ENCODE data around the gene ADISSP.

The ADISSP gene

GRCh38 chr20:3800256-3800877 is 32.8 kb upstream of the ADISSP start:
- TF ChIP-seq SIN3A (IDR thresholded peaks at IDR 0.05; ENCODE audit: borderline replicate concordance, insufficient read depth, low read length) (no peak), TAF1 (IDR thresholded peaks at IDR 0.05; ENCODE audit: borderline replicate concordance, insufficient read depth, low read length) (no peak), POLR2AphosphoS5 (IDR thresholded peaks at IDR 0.05; ENCODE audit: low read depth, low read length) (no peak), FOXP2 (optimal IDR thresholded peaks at IDR 0.05; ENCODE audit: borderline replicate concordance, extremely low read depth, extremely low read length, insufficient read depth) (no peak), REST (IDR thresholded peaks at IDR 0.05; ENCODE audit: insufficient read depth in 1 of 2, low read depth in 2 of 2, low read length in 2 of 2) (no peak)

- TF ChIP-seq TAF1 (IDR thresholded peaks at IDR 0.05; ENCODE audit: borderline replicate concordance, insufficient read depth, low read length) (no peak), SIN3A (IDR thresholded peaks at IDR 0.05; ENCODE audit: borderline replicate concordance, insufficient read depth, low read length) (no peak), POLR2AphosphoS5 (IDR thresholded peaks at IDR 0.05; ENCODE audit: low read depth, low read length) (no peak), FOXP2 (optimal IDR thresholded peaks at IDR 0.05; ENCODE audit: borderline replicate concordance, extremely low read depth, extremely low read length, insufficient read depth) (no peak), REST (IDR thresholded peaks at IDR 0.05; ENCODE audit: insufficient read depth in 1 of 2, low read depth in 2 of 2, low read length in 2 of 2) (no peak)
These were observed 31.3 kb upstream of the ADISSP start for GRCh38 chr20:3798908-3799248.

GRCh38 chr20:3798373-3798768 is 30.8 kb upstream of the ADISSP start:
- TF ChIP-seq FOXP2 (optimal IDR thresholded peaks at IDR 0.05; ENCODE audit: borderline replicate concordance, extremely low read depth, extremely low read length, insufficient read depth) = no peak
- TF ChIP-seq SIN3A (IDR thresholded peaks at IDR 0.05; ENCODE audit: borderline replicate concordance, insufficient read depth, low read length) = no peak

- TF ChIP-seq TAF1 (IDR thresholded peaks at IDR 0.05; ENCODE audit: borderline replicate concordance, insufficient read depth, low read length) (no peak), REST (IDR thresholded peaks at IDR 0.05; ENCODE audit: insufficient read depth in 1 of 2, low read depth in 2 of 2, low read length in 2 of 2) (no peak), SIN3A (IDR thresholded peaks at IDR 0.05; ENCODE audit: borderline replicate concordance, insufficient read depth, low read length) (no peak), FOXP2 (optimal IDR thresholded peaks at IDR 0.05; ENCODE audit: borderline replicate concordance, extremely low read depth, extremely low read length, insufficient read depth) (no peak), POLR2AphosphoS5 (IDR thresholded peaks at IDR 0.05; ENCODE audit: low read depth, low read length) (no peak)
These were observed 30.2 kb upstream of the ADISSP start for GRCh38 chr20:3797592-3798372.

- TF ChIP-seq POLR2AphosphoS5 (IDR thresholded peaks at IDR 0.05; ENCODE audit: low read depth, low read length) (no peak), SIN3A (IDR thresholded peaks at IDR 0.05; ENCODE audit: borderline replicate concordance, insufficient read depth, low read length) (no peak), FOXP2 (optimal IDR thresholded peaks at IDR 0.05; ENCODE audit: borderline replicate concordance, extremely low read depth, extremely low read length, insufficient read depth) (no peak), REST (IDR thresholded peaks at IDR 0.05; ENCODE audit: insufficient read depth in 1 of 2, low read depth in 2 of 2, low read length in 2 of 2) (no peak), TAF1 (IDR thresholded peaks at IDR 0.05; ENCODE audit: borderline replicate concordance, insufficient read depth, low read length) (no peak)
These were observed 29.6 kb upstream of the ADISSP start for GRCh38 chr20:3797226-3797545.
